ENCODE results near the gene HSD17B10.
"Not testable (repeated sequence)": the region's sequence is repeated elsewhere in the genome, so short reads cannot be mapped to it uniquely, and the experiment has no call there.

Gene HSD17B10

GRCh38 chrX:53474707-53475106, 40.5 kb upstream of the HSD17B10 start:
- no peak for DNase-seq (ENCODE audit: low read depth)
- H3K4me3 ChIP-seq (ENCODE audit: low read length): no peak overlapping the region
- TF ChIP-seq CTCF (conservative IDR thresholded peaks at IDR 0.05; ENCODE audit: low read length): no peak

- no peak overlapping the region for H3K4me3 ChIP-seq (ENCODE audit: low read length)
- no peak for TF ChIP-seq CTCF (conservative IDR thresholded peaks at IDR 0.05; ENCODE audit: low read length)
- DNase-seq (ENCODE audit: low read depth): no peak
Observed at GRCh38 chrX:53471346-53471745, 37.2 kb upstream of the HSD17B10 start.

DNA sequence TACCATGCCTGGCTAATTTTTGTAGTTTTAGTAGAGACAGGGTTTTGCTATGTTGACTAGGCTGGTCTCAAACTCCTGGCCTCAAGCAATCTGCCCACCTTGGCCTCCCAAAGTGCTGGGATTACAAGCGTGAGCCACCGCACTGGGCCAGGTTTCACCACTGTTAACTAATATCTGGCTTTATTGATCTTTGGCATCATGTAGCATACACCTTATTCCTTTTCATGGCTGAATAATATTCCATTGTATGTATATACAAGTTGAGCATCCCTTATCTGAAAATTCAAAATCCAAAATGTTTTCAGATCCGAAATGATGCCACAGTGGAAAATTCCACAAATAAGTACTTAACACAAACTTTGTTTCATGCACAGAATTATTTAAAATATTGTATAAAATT, 34.5 kb upstream of the HSD17B10 start:
- not testable (repeated sequence) for H3K4me3 ChIP-seq (ENCODE audit: low read length); DNase-seq (ENCODE audit: low read depth)

DNA sequence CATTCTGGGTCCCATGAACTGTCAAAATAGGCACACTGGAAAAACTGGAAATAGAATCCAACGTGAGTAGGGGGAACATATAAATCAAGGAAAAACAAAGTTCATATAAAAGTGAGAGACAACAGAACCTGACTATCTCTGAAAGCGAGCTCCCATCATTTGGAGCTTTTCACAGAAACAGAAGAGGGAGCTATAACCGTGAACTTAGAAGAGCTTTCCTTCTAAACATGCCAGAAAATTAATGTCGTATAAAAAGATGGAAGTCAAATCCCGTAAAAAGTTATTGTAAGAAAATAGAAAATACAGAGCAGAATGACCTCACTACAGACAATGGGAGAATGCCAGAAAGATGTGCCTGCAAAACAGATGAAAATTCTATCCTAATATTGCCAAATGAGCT, 23.9 kb upstream of the HSD17B10 start:
- no peak for DNase-seq (ENCODE audit: low read depth)
- peak; percentile 42; the same call in 1 of the 2 replicates for TF ChIP-seq CTCF (conservative IDR thresholded peaks at IDR 0.05; ENCODE audit: low read length)
- no peak overlapping the region for H3K4me3 ChIP-seq (ENCODE audit: low read length)

DNA sequence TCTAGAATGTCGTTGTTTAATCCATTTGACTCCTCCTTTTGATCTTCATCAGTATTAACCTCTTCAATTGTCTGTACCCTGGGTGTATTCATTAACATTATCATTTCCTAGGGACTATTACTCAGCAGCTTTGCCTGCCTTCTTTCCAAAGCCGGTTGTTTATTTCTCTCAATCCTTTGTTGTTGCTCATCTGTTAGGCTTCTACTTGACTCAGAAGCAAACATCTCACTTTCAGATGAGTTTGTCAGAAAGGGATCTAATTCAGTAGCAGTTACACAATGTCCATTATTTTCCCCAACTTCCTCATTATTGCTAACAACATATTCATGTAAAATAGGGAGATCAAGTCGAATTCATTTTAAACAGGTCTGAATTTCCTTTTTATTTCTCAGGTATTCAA, 22.1 kb upstream of the HSD17B10 start:
- TF ChIP-seq CTCF (conservative IDR thresholded peaks at IDR 0.05; ENCODE audit: low read length): no peak
- DNase-seq (ENCODE audit: low read depth): peak; percentile 61
- H3K4me3 ChIP-seq (ENCODE audit: low read length): no peak overlapping the region

DNA sequence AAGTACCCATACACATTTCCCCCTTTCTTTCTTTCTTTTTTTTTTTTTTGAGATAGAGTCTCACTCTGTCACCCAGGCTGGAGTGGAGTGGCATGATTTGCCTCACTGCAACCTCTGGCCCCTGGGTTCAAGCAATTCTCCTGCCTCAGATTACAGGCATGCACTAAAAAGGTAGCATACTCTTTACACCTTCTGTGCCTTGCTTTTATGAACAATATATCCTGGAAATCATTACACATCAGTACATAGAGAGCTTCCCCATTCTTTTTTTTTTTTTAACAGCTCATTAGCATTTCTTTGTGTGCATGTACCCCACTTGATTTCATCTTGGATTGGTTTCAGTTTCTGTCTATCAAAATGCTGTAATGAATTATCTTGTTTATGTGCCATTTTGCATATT, 18.6 kb upstream of the HSD17B10 start:
- H3K4me3 ChIP-seq (ENCODE audit: low read length): no peak overlapping the region
- TF ChIP-seq CTCF (conservative IDR thresholded peaks at IDR 0.05; ENCODE audit: low read length): no peak
- DNase-seq (ENCODE audit: low read depth): no peak

- TF ChIP-seq CTCF (conservative IDR thresholded peaks at IDR 0.05; ENCODE audit: low read length): no peak
- no peak overlapping the region for H3K4me3 ChIP-seq (ENCODE audit: low read length)
- no peak for DNase-seq (ENCODE audit: low read depth)
Observed at GRCh38 chrX:53449632-53450031, 15.5 kb upstream of the HSD17B10 start.

- no peak overlapping the region for H3K4me3 ChIP-seq (ENCODE audit: low read length)
- DNase-seq (ENCODE audit: low read depth): no peak
- TF ChIP-seq CTCF (conservative IDR thresholded peaks at IDR 0.05; ENCODE audit: low read length): no peak
Observed at GRCh38 chrX:53447441-53447840, 13.3 kb upstream of the HSD17B10 start.

Measured in AG10803 (cell line).